Measurements from ENCODE around the gene UMAD1. TPM values are rescaled to one million over a fixed set of nuclear protein-coding genes. Genes with fewer than 3 reads are reported as not detected.

The UMAD1 gene
- total RNA-seq, 2 donors from 2014 or later: 21.9 to 26.3 TPM

GRCh38 chr7:7612519-7612918 is 28.0 kb upstream of the UMAD1 start:
- no peak for DNase-seq
- Histone ChIP-seq H3K4me1 (no peaks in the 10 kb centered on the region), H3K9me3 (no peaks in the 10 kb centered on the region), H3K9ac (ENCODE audit: low read depth in 2 of 2, low read length in 2 of 2) (no peak overlapping the region), H3K27me3 (no peaks in the 10 kb centered on the region), H3K27ac (no peak overlapping the region), H3K4me3 (no peak overlapping the region), H3K36me3 (no peaks in the 10 kb centered on the region)
- no peak for TF ChIP-seq CTCF (IDR thresholded peaks at IDR 0.05)
- intact Hi-C loops (cut with DNase I): no loop called here

DNA sequence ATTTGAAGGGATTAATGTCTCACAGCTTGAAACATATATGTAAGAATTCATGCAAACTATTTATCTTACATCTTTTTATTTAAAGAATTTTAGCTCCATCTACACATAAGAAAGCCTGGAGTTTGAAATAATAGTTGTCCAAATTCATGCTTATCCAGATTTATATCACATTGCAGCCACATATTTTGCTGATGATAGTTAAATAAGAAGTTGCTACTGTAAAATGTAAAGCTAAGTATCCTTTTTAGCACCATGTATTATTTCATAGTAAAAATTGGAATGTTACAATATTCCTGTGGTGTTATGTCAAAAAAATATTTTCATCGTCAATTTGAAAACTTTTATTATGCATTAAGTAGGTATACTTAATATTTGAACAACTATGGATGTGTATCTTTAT is 27.3 kb upstream of the UMAD1 start:
- intact Hi-C loops (cut with DNase I): no loop called here
- H3K4me1 ChIP-seq: no peaks in the 10 kb centered on the region
- H3K9me3 ChIP-seq: no peaks in the 10 kb centered on the region
- no peak overlapping the region for H3K4me3 ChIP-seq
- TF ChIP-seq CTCF (IDR thresholded peaks at IDR 0.05): no peak
- no peak for DNase-seq
- no peaks in the 10 kb centered on the region for H3K36me3 ChIP-seq
- no peak overlapping the region for H3K27ac ChIP-seq
- H3K27me3 ChIP-seq: no peaks in the 10 kb centered on the region
- H3K9ac ChIP-seq (ENCODE audit: low read depth in 2 of 2, low read length in 2 of 2): no peak overlapping the region

- no peak overlapping the region for H3K27ac ChIP-seq
- no peaks in the 10 kb centered on the region for H3K36me3 ChIP-seq
- H3K9ac ChIP-seq (ENCODE audit: low read depth in 2 of 2, low read length in 2 of 2): no peak overlapping the region
- H3K4me1 ChIP-seq: no peaks in the 10 kb centered on the region
- intact Hi-C loops (cut with DNase I): no loop called here
- no peaks in the 10 kb centered on the region for H3K9me3 ChIP-seq
- no peak for TF ChIP-seq CTCF (IDR thresholded peaks at IDR 0.05)
- no peak overlapping the region for H3K4me3 ChIP-seq
- no peak for DNase-seq
- H3K27me3 ChIP-seq: no peaks in the 10 kb centered on the region
These were observed 26.4 kb upstream of the UMAD1 start for GRCh38 chr7:7614018-7614741.

- no peak for TF ChIP-seq CTCF (IDR thresholded peaks at IDR 0.05)
- H3K27ac ChIP-seq: no peak overlapping the region
- no peak overlapping the region for H3K4me3 ChIP-seq
- no peaks in the 10 kb centered on the region for H3K36me3 ChIP-seq
- no peaks in the 10 kb centered on the region for H3K27me3 ChIP-seq
- no peak overlapping the region for H3K9ac ChIP-seq (ENCODE audit: low read depth in 2 of 2, low read length in 2 of 2)
- no peaks in the 10 kb centered on the region for H3K4me1 ChIP-seq
- H3K9me3 ChIP-seq: no peaks in the 10 kb centered on the region
- intact Hi-C loops (cut with DNase I): no loop called here
- DNase-seq: no peak
These were observed 23.0 kb upstream of the UMAD1 start for GRCh38 chr7:7617550-7617949.

GRCh38 chr7:7618410-7618809 is 22.1 kb upstream of the UMAD1 start:
- Histone ChIP-seq H3K4me1 (no peaks in the 10 kb centered on the region), H3K4me3 (no peak overlapping the region), H3K9me3 (no peaks in the 10 kb centered on the region), H3K9ac (ENCODE audit: low read depth in 2 of 2, low read length in 2 of 2) (no peak overlapping the region), H3K27ac (no peak overlapping the region), H3K36me3 (no peaks in the 10 kb centered on the region), H3K27me3 (no peaks in the 10 kb centered on the region)
- intact Hi-C loops (cut with DNase I): no loop called here
- no peak for TF ChIP-seq CTCF (IDR thresholded peaks at IDR 0.05)
- no peak for DNase-seq
